ENCODE results near the gene NRIP2.

Gene NRIP2

GRCh38 chr12:2795291-2796186, 39.3 kb downstream of the NRIP2 start:
- H3K4me3 ChIP-seq (ENCODE audit: low read depth, low read length): peak overlapping the region; percentile 87
- TF ChIP-seq MAX (IDR thresholded peaks at IDR 0.05; ENCODE audit: low read depth, low read length) (no peak; the same call in 1 of the 2 replicates), POLR2A (IDR thresholded peaks at IDR 0.05; ENCODE audit: extremely low read depth, insufficient read length) (peak; percentile 44), CTCF (IDR thresholded peaks at IDR 0.05; ENCODE audit: low read depth, low read length) (no peak)
- peak; percentile 75 for DNase-seq (ENCODE audit: low read depth)

- peak; percentile 83 for TF ChIP-seq POLR2A (IDR thresholded peaks at IDR 0.05; ENCODE audit: extremely low read depth, insufficient read length)
- peak; percentile 79 for TF ChIP-seq MAX (IDR thresholded peaks at IDR 0.05; ENCODE audit: low read depth, low read length)
- TF ChIP-seq MYC (IDR thresholded peaks at IDR 0.05; ENCODE audit: low read depth, low read length): peak; percentile 85
- TF ChIP-seq CTCF (IDR thresholded peaks at IDR 0.05; ENCODE audit: low read depth, low read length): no peak
- DNase-seq (ENCODE audit: low read depth): peak; percentile 83
- peak within 1 kb of the TSS; percentile 87 for H3K4me3 ChIP-seq (ENCODE audit: low read depth, low read length)
Measured at GRCh38 chr12:2794736-2795289, 40.0 kb downstream of the NRIP2 start, which contains the start of gene FKBP4. Gene FKBP4, plus strand, starts transcription at chr12:2794970. Its CDS starts 170 bp downstream, at chr12:2795140.

- TF ChIP-seq MAX (IDR thresholded peaks at IDR 0.05; ENCODE audit: low read depth, low read length) (no peak), MYC (IDR thresholded peaks at IDR 0.05; ENCODE audit: low read depth, low read length) (no peak), POLR2A (IDR thresholded peaks at IDR 0.05; ENCODE audit: extremely low read depth, insufficient read length) (no peak), CTCF (IDR thresholded peaks at IDR 0.05; ENCODE audit: low read depth, low read length) (no peak)
- no peak for DNase-seq (ENCODE audit: low read depth)
- no peak overlapping the region for H3K4me3 ChIP-seq (ENCODE audit: low read depth, low read length)
Measured at GRCh38 chr12:2794191-2794735, 40.6 kb downstream of the NRIP2 start.

GRCh38 chr12:2793561-2793960, 41.3 kb downstream of the NRIP2 start:
- no peak overlapping the region for H3K4me3 ChIP-seq (ENCODE audit: low read depth, low read length)
- no peak for DNase-seq (ENCODE audit: low read depth)
- no peak for TF ChIP-seq MAX (IDR thresholded peaks at IDR 0.05; ENCODE audit: low read depth, low read length)

GRCh38 chr12:2792671-2793500, 41.9 kb downstream of the NRIP2 start:
- no peak for TF ChIP-seq POLR2A (IDR thresholded peaks at IDR 0.05; ENCODE audit: extremely low read depth, insufficient read length)
- H3K4me3 ChIP-seq (ENCODE audit: low read depth, low read length): no peak overlapping the region
- DNase-seq (ENCODE audit: low read depth): no peak

GRCh38 chr12:2791089-2791488, 43.7 kb downstream of the NRIP2 start:
- H3K4me3 ChIP-seq (ENCODE audit: low read depth, low read length): no peak overlapping the region
- no peak for DNase-seq (ENCODE audit: low read depth)
- no peak for TF ChIP-seq CTCF (IDR thresholded peaks at IDR 0.05; ENCODE audit: low read depth, low read length)
- TF ChIP-seq POLR2A (IDR thresholded peaks at IDR 0.05; ENCODE audit: extremely low read depth, insufficient read length): no peak
- TF ChIP-seq MAX (IDR thresholded peaks at IDR 0.05; ENCODE audit: low read depth, low read length): no peak

All from NB4 (cell line).